SK-N-SH treated with all-trans-retinoic acid at 6 μM for 48 hours (cell line): ENCODE results near the gene CSRP1.

Experiments
- ARNTL ChIP-seq: fragments of 450-650 bp; formaldehyde crosslinking; IDR thresholded peaks from 2 replicates; pipeline ENCODE4 v1.5.0; 2020; ENCODE audit warnings: low read depth, mild to moderate bottlenecking, moderate library complexity, borderline replicate concordance
- BACH2 ChIP-seq: fragments of 250-450 bp; sonication (Bioruptor Pico); IDR thresholded peaks from 2 replicates; pipeline ENCODE4 v1.9.0; 2021; ENCODE audit warnings: mild to moderate bottlenecking, borderline replicate concordance
- CREB5 ChIP-seq: fragments of 250-450 bp; sonication (Bioruptor Pico); IDR thresholded peaks from 2 replicates; pipeline ENCODE4 v1.5.1; 2020; ENCODE audit warnings: low read depth, mild to moderate bottlenecking, moderate library complexity
- CSDC2 ChIP-seq: fragments of 250-450 bp; sonication (Bioruptor Pico); IDR thresholded peaks from 2 replicates; pipeline ENCODE4 v1.5.0; 2020; ENCODE audit warnings: mild to moderate bottlenecking, moderate library complexity
- PATZ1 ChIP-seq: fragments of 250-450 bp; sonication (Bioruptor Pico); IDR thresholded peaks from 2 replicates; pipeline ENCODE4 v1.8.0; 2020; ENCODE audit warnings: mild to moderate bottlenecking, moderate library complexity, borderline replicate concordance
- RARB ChIP-seq: fragments of 250-450 bp; sonication (Bioruptor Pico); IDR thresholded peaks from 2 replicates; pipeline ENCODE4 v1.8.0; 2021; ENCODE audit warnings: mild to moderate bottlenecking, moderate library complexity
- TSHZ2 ChIP-seq: fragments of 250-450 bp; sonication (Bioruptor Pico); IDR thresholded peaks from 2 replicates; pipeline ENCODE4 v1.5.0; 2020; ENCODE audit warnings: mild to moderate bottlenecking, moderate library complexity
- ZFP3 ChIP-seq: fragments of 250-450 bp; sonication (Bioruptor Pico); IDR thresholded peaks from 2 replicates; pipeline ENCODE4 v1.5.0; 2020; ENCODE audit warnings: mild to moderate bottlenecking, moderate library complexity
- ZFP30 ChIP-seq: fragments of 450-650 bp; formaldehyde crosslinking; IDR thresholded peaks from 2 replicates; pipeline ENCODE4 v1.5.0; 2022; ENCODE audit warnings: mild to moderate bottlenecking, moderate library complexity
- ZNF565 ChIP-seq: fragments of 450-650 bp; formaldehyde crosslinking; conservative IDR thresholded peaks from 2 replicates; pipeline ENCODE4 v1.5.0; 2020; ENCODE audit warnings: low read depth, mild to moderate bottlenecking, moderate library complexity
- ZNF70 ChIP-seq: fragments of 450-650 bp; formaldehyde crosslinking; IDR thresholded peaks from 2 replicates; pipeline ENCODE4 v1.5.0; 2020; ENCODE audit warnings: mild to moderate bottlenecking, moderate library complexity

GRCh38 chr1:201490708-201491131 is 16.2 kb downstream of the CSRP1 start:
- no peak for TF ChIP-seq ARNTL (CRISPR knock-in tag)
- no peak for TF ChIP-seq RARB
- TF ChIP-seq CSDC2 (CRISPR knock-in tag), result no peak
- TF ChIP-seq CREB5 (CRISPR knock-in tag), result no peak
- TF ChIP-seq BACH2 (CRISPR knock-in tag), result no peak
- TF ChIP-seq ZNF565 (CRISPR knock-in tag), result no peak
- no peak for TF ChIP-seq PATZ1 (CRISPR knock-in tag)
- TF ChIP-seq ZFP30 (CRISPR knock-in tag), result no peak
- no peak for TF ChIP-seq TSHZ2 (CRISPR knock-in tag)
- TF ChIP-seq ZFP3, result no peak
- TF ChIP-seq ZNF70, result no peak
